Spleen (tissue), 11 donors: ENCODE results near the gene AGPAT3. TPM values are rescaled to one million over a fixed set of nuclear protein-coding genes. Genes with fewer than 3 reads are reported as not detected.

ENCODE experiments used
- DNase-seq: peaks from one replicate; pipeline ENCODE4 v3.0.0-alpha.2; 2020
- H3K27ac ChIP-seq, 8 donors: fragments of 200-600 bp; sonication (generic) in 7 of 8; 1 replicate in 4 of 8; 2 replicates in 4 of 8; pipeline versions ENCODE4 v1.5.0 to v1.8.0; 2016 to 2021; ENCODE audit warnings: inconsistent platforms in 4 of 8, mild to moderate bottlenecking in 4 of 8, moderate library complexity in 1 of 8
- H3K27me3 ChIP-seq, 7 donors: fragments of 200-600 bp; sonication (generic) in 6 of 7; replicated peaks in 1 of 7; 1 replicate in 4 of 7; 2 replicates in 3 of 7; pipeline versions ENCODE4 v1.5.0 to v1.8.0; 2016 to 2021; ENCODE audit warnings: inconsistent platforms in 3 of 7, mild to moderate bottlenecking in 1 of 7
- H3K36me3 ChIP-seq, 6 donors: fragments of 200-600 bp; sonication (generic) in 5 of 6; 1 replicate in 4 of 6; 2 replicates in 2 of 6; pipeline versions ENCODE4 v1.5.0 to v1.8.0; 2016 to 2021; ENCODE audit warnings: inconsistent platforms in 2 of 6
- H3K4me1 ChIP-seq, 6 donors: fragments of 200-600 bp; sonication (generic) in 5 of 6; 1 replicate in 3 of 6; 2 replicates in 3 of 6; pipeline versions ENCODE4 v1.5.0 to v1.8.0; 2016 to 2021; ENCODE audit warnings: inconsistent platforms in 3 of 6
- H3K4me3 ChIP-seq, 8 donors: fragments of 200-600 bp; sonication (generic) in 7 of 8; 1 replicate in 4 of 8; 2 replicates in 4 of 8; pipeline versions ENCODE4 v1.5.0 to v1.8.0; 2016 to 2021; ENCODE audit warnings: inconsistent platforms in 4 of 8, mild to moderate bottlenecking in 4 of 8, moderate library complexity in 2 of 8
- H3K9me3 ChIP-seq, 8 donors: fragments of 200-600 bp; sonication (generic) in 7 of 8; 1 replicate in 4 of 8; 2 replicates in 4 of 8; pipeline versions ENCODE4 v1.5.0 to v1.8.0; 2016 to 2021; ENCODE audit warnings: inconsistent platforms in 4 of 8
- CTCF ChIP-seq, 11 experiments: fragments of 200-600 bp in 7 of 11; fragments of 450-650 bp in 4 of 11; sonication (generic) in 4 of 11; IDR thresholded peaks in 8 of 11; conservative IDR thresholded peaks in 3 of 11; 1 replicate in 7 of 11; 2 replicates in 4 of 11; pipeline versions ENCODE4 v1.4.0 to v1.8.0; 2016 to 2021; ENCODE audit warnings: antibody characterized with exemption in 11 of 11, inconsistent platforms in 4 of 11, mild to moderate bottlenecking in 1 of 11
- POLR2A ChIP-seq, 3 donors: fragments of 450-650 bp; IDR thresholded peaks; one replicate each; pipeline ENCODE4 v1.5.1; 2017; ENCODE audit warnings: antibody characterized with exemption in 3 of 3, mild to moderate bottlenecking in 1 of 3
- POLR2AphosphoS5 ChIP-seq, 3 donors: sonication (generic); formaldehyde crosslinking; IDR thresholded peaks; one replicate each; pipeline ENCODE4 v1.5.1; 2017; ENCODE audit warnings: antibody characterized with exemption in 3 of 3
- WGBS, 5 donors: extraction: QIAGEN DNeasy Blood & Tissue Kit in 3 of 5; methylation state at CpG; one replicate each; pipeline versions ENCODE4 v1.1.5 to v1.1.7; 2013 to 2018; 5-methylcytosine and 5-hydroxymethylcytosine counted together
- intact Hi-C: fragments of 100-400 bp; cut with DNase I; formaldehyde crosslinking; loops from one replicate; pipeline ENCODE4 v1.15.0; 2023; ENCODE audit warnings: low total_unique reads
- polyA plus RNA-seq, 3 donors: library from polyadenylated mRNA; stranded (reverse); fragments of 200-250 nt; gene quantifications; one replicate each; pipeline ENCODE4 v1.2.1, GENCODE V29; 2013
- total RNA-seq, 7 donors: library from RNA; depleted of rRNA in 3 of 7; stranded (reverse); fragments of >200 nt in 3 of 7; fragmentation: NEBNext Ultra II Directional in 4 of 7; extraction: Animal tissue kit (Norgen Biotek cat#: 25700) in 4 of 7; gene quantifications; one replicate each; pipeline versions ENCODE4 v1.1.0 to v1.2.1, GENCODE V29; 2016 to 2021
- donor health status: healthy with polysubstance abuse.
- donor health status: DM: no; HTN: no; CAD: no; lungs with moderate emphysema.
- donor health status: DM: no; HTN: no; CAD: no.
- donor health status: Bipolar disorder and iron deficiency.
- donor health status: healthy.
- donor health status: DM: no; HTN: no; CAD: no.
- donor health status: DM: yes; HTN: yes; CAD: no.

The AGPAT3 gene
- total and polyA plus RNA-seq, 10 donors = 6.9 to 92.0 (median 56.0) TPM

- peaks cover 0 to 4% (median 0%) of the 10 kb centered on the region in 7 donors for H3K27me3 ChIP-seq
- DNase-seq = no peak
- 80 to 88% (median 84%) methylated on average over 19 to 23 of the region's 23 CpGs for WGBS, 5 donors
- intact Hi-C loops = no loop called here
- H3K9me3 ChIP-seq = no peaks in the 10 kb centered on the region
- no peak overlapping the region for H3K4me3 ChIP-seq
- TF ChIP-seq POLR2AphosphoS5 (IDR thresholded peaks at IDR 0.05) (peak in 1 of 3 donors; percentile 69), POLR2A (IDR thresholded peaks at IDR 0.05) (no peak)
- H3K36me3 ChIP-seq = peaks cover 0 to 7% (median 0%) of the 10 kb centered on the region in 6 donors
- H3K27ac ChIP-seq = no peak overlapping the region
- H3K4me1 ChIP-seq = peaks cover 3 to 38% (median 17%) of the 10 kb centered on the region in 6 donors
Measured at GRCh38 chr21:43988506-43989230, 123.6 kb downstream of the AGPAT3 start.

GRCh38 chr21:43989401-43989800 is 124.4 kb downstream of the AGPAT3 start:
- no peak overlapping the region for H3K4me3 ChIP-seq
- DNase-seq = no peak
- intact Hi-C loops = no loop called here
- TF ChIP-seq POLR2A (IDR thresholded peaks at IDR 0.05) (no peak), POLR2AphosphoS5 (IDR thresholded peaks at IDR 0.05) (no peak), CTCF (IDR thresholded peaks at IDR 0.05 in 8 of 11, conservative IDR thresholded peaks at IDR 0.05 in 3 of 11) (no peak)
- H3K9me3 ChIP-seq = no peaks in the 10 kb centered on the region
- peaks cover 0 to 11% (median 0%) of the 10 kb centered on the region in 7 donors for H3K27me3 ChIP-seq
- H3K36me3 ChIP-seq = no peaks in the 10 kb centered on the region
- H3K4me1 ChIP-seq = peaks cover 3 to 38% (median 17%) of the 10 kb centered on the region in 6 donors
- H3K27ac ChIP-seq = no peak overlapping the region
- 85 to 91% (median 88%) methylated on average over 6 to 7 of the region's 7 CpGs for WGBS, 5 donors

- no peak for TF ChIP-seq POLR2A (IDR thresholded peaks at IDR 0.05)
- peak in 2 of 3 donors; percentile 65 to 66 for TF ChIP-seq POLR2AphosphoS5 (IDR thresholded peaks at IDR 0.05)
- no peak for TF ChIP-seq CTCF (IDR thresholded peaks at IDR 0.05 in 8 of 11, conservative IDR thresholded peaks at IDR 0.05 in 3 of 11)
- intact Hi-C loops = no loop called here
- peak; percentile 80 for DNase-seq
- H3K4me1 ChIP-seq = peaks cover 0 to 28% (median 10%) of the 10 kb centered on the region in 6 donors
- H3K9me3 ChIP-seq = no peaks in the 10 kb centered on the region
- H3K36me3 ChIP-seq = no peaks in the 10 kb centered on the region
- no peak overlapping the region for H3K4me3 ChIP-seq
- H3K27me3 ChIP-seq = peaks cover 0 to 16% (median 0%) of the 10 kb centered on the region in 7 donors
- peak overlapping the region in 4 of 8 donors; percentile 36 to 45 (median 41) for H3K27ac ChIP-seq
- 82 to 89% (median 84%) methylated on average over 30 to 33 of the region's 33 CpGs for WGBS, 5 donors
Measured at GRCh38 chr21:43991447-43991991, 126.5 kb downstream of the AGPAT3 start.

GRCh38 chr21:43992121-43992520 is 127.1 kb downstream of the AGPAT3 start:
- peaks cover 0 to 28% (median 10%) of the 10 kb centered on the region in 6 donors for H3K4me1 ChIP-seq
- H3K27me3 ChIP-seq = peaks cover 0 to 16% (median 0%) of the 10 kb centered on the region in 7 donors
- DNase-seq = no peak
- H3K9me3 ChIP-seq = no peaks in the 10 kb centered on the region
- 92 to 97% (median 94%) methylated on average over 10 to 11 of the region's 11 CpGs for WGBS, 5 donors
- H3K36me3 ChIP-seq = no peaks in the 10 kb centered on the region
- H3K4me3 ChIP-seq = no peak overlapping the region
- peak overlapping the region in 3 of 8 donors; percentile 38 to 45 (median 44) for H3K27ac ChIP-seq
- TF ChIP-seq POLR2AphosphoS5 (IDR thresholded peaks at IDR 0.05) (no peak), POLR2A (IDR thresholded peaks at IDR 0.05) (no peak), CTCF (IDR thresholded peaks at IDR 0.05 in 8 of 11, conservative IDR thresholded peaks at IDR 0.05 in 3 of 11) (no peak)
- intact Hi-C loops = no loop called here
